GM10248 (cell line): ENCODE measurements around the gene ANTXR1.

ENCODE experiments used
- CTCF ChIA-PET: fragments of 300-600 bp; sonication (Branson Sonifier 250); formaldehyde crosslinking; extraction: SDS; loops from one replicate; lab custom pipeline; 2021; ENCODE audit warnings: antibody characterized with exemption; lab: Yijun Ruan, JAX
- POLR2A ChIA-PET: fragments of 350-650 bp; sonication (Branson Sonifier 250); formaldehyde crosslinking; extraction: SDS; loops from one replicate; lab custom pipeline; 2020; ENCODE audit warnings: antibody characterized with exemption; lab: Yijun Ruan, JAX
- DNase-seq: peaks from one replicate; pipeline ENCODE4 v3.0.0; 2012; ENCODE audit errors: extremely low spot score
- CTCF ChIP-seq: IDR thresholded peaks from 2 replicates; pipeline ENCODE4 v1.5.1; 2012; ENCODE audit warnings: mild to moderate bottlenecking, low read depth; ENCODE audit errors: extremely low read depth, missing control alignments, control extremely low read depth

The ANTXR1 gene

GRCh38 chr2:68974251-68974650, 38.7 kb upstream of the ANTXR1 start, which contains the start of gene GKN1:
Gene GKN1, plus strand, starts transcription at chr2:68974636. Its CDS starts 42 bp downstream, at chr2:68974678.
- no peak for TF ChIP-seq CTCF
- ChIA-PET CTCF (interaction anchor here (1.1 to 1.5 kb wide), 2 partner anchors 31 to 332 kb away, joined by 3 to 4 read pairs; no protein-coding TSS in a partner anchor), POLR2A (no interaction called here)
- DNase-seq = no peak

- CTCF ChIA-PET = interaction anchor here (0.9 to 1.2 kb wide), 2 partner anchors 20 to 31 kb away, joined by 3 read pairs; no protein-coding TSS in a partner anchor
- POLR2A ChIA-PET = no interaction called here
- no peak for DNase-seq
- no peak for TF ChIP-seq CTCF
Measured at GRCh38 chr2:68974946-68975665, 37.9 kb upstream of the ANTXR1 start.

GRCh38 chr2:68975844-68976243, 37.1 kb upstream of the ANTXR1 start:
- TF ChIP-seq CTCF = no peak
- POLR2A ChIA-PET = no interaction called here
- CTCF ChIA-PET = interaction anchor here (1.2 kb wide), 1 partner anchor 20 kb away, joined by 3 read pairs; no protein-coding TSS in a partner anchor
- no peak for DNase-seq

GRCh38 chr2:68977453-68977852, 35.5 kb upstream of the ANTXR1 start:
- TF ChIP-seq CTCF = no peak
- DNase-seq = no peak
- ChIA-PET POLR2A (no interaction called here), CTCF (interaction anchor here (0.8 kb wide), 1 partner anchor 246 kb away, joined by 3 read pairs; no protein-coding TSS in a partner anchor)

GRCh38 chr2:68978098-68978497, 34.9 kb upstream of the ANTXR1 start:
- ChIA-PET POLR2A (no interaction called here), CTCF (interaction anchor here (0.8 kb wide), 2 partner anchors 35 to 247 kb away, joined by 3 read pairs; no protein-coding TSS in a partner anchor)
- DNase-seq = no peak
- TF ChIP-seq CTCF = no peak

GRCh38 chr2:68980956-68981355, 32.0 kb upstream of the ANTXR1 start:
- ChIA-PET CTCF (no interaction called here), POLR2A (no interaction called here)
- no peak for DNase-seq
- TF ChIP-seq CTCF = no peak
